HepG2 (cell line): ENCODE results near the gene ABCB4. TPM values are rescaled to one million over a fixed set of nuclear protein-coding genes. Genes with fewer than 3 reads are reported as not detected.

Experiments
- BRF2 ChIP-seq: sonication (generic); formaldehyde crosslinking; IDR thresholded peaks from 2 replicates; pipeline ENCODE4 v1.8.1; 2022; ENCODE audit warnings: mild to moderate bottlenecking, missing genetic modification reagents
- CC2D1A ChIP-seq: sonication (generic); formaldehyde crosslinking; IDR thresholded peaks from 2 replicates; pipeline ENCODE4 v1.8.1; 2023; ENCODE audit warnings: mild to moderate bottlenecking, missing genetic modification reagents
- DMAP1 ChIP-seq: IDR thresholded peaks from 2 replicates; pipeline ENCODE4 v1.6.1; 2016
- ESRRA ChIP-seq: sonication (generic); formaldehyde crosslinking; IDR thresholded peaks from 2 replicates; pipeline ENCODE4 v1.5.1; 2020; ENCODE audit warnings: mild to moderate bottlenecking, low read depth, missing genetic modification reagents
- FOXA3 ChIP-seq: IDR thresholded peaks from 2 replicates; pipeline ENCODE4 v1.6.1; 2016; ENCODE audit warnings: missing genetic modification reagents, missing compliant biosample characterization
- MEF2D ChIP-seq: sonication (generic); formaldehyde crosslinking; IDR thresholded peaks from 2 replicates; pipeline ENCODE4 v1.5.1; 2020; ENCODE audit warnings: mild to moderate bottlenecking, missing genetic modification reagents
- MXI1 ChIP-seq: IDR thresholded peaks from 3 replicates; pipeline ENCODE4 v1.6.1; 2012; ENCODE audit warnings: low read depth, low read length, inconsistent platforms, borderline replicate concordance
- MYNN ChIP-seq: sonication (generic); formaldehyde crosslinking; IDR thresholded peaks from 2 replicates; pipeline ENCODE4 v1.4.0; 2020; ENCODE audit warnings: mild to moderate bottlenecking, low read depth, missing genetic modification reagents
- NPAS2 ChIP-seq: sonication (generic); formaldehyde crosslinking; IDR thresholded peaks from 2 replicates; pipeline ENCODE4 v1.8.0; 2022; ENCODE audit warnings: mild to moderate bottlenecking, missing genetic modification reagents, borderline replicate concordance
- RCOR2 ChIP-seq: IDR thresholded peaks from 2 replicates; pipeline ENCODE4 v1.6.1; 2016; ENCODE audit warnings: missing biosample characterization, missing genetic modification reagents
- SMAD9 ChIP-seq: sonication (generic); formaldehyde crosslinking; IDR thresholded peaks from 2 replicates; pipeline ENCODE4 v1.5.1; 2020; ENCODE audit warnings: mild to moderate bottlenecking, missing genetic modification reagents
- SNRNP70 ChIP-seq: fragments of 200-400 bp; formaldehyde crosslinking; IDR thresholded peaks from 2 replicates; pipeline ENCODE4 v1.6.1; 2017; ENCODE audit warnings: mild to moderate bottlenecking, low read depth, low read length, moderate library complexity
- SRSF9 ChIP-seq: fragments of 200-400 bp; formaldehyde crosslinking; IDR thresholded peaks from 2 replicates; pipeline ENCODE4 v1.6.1; 2018; ENCODE audit warnings: borderline replicate concordance, mild to moderate bottlenecking, low read depth, low read length; ENCODE audit not compliant: insufficient read depth, poor library complexity, severe bottlenecking
- SRY ChIP-seq: sonication (generic); formaldehyde crosslinking; IDR thresholded peaks from 2 replicates; pipeline ENCODE4 v1.8.0; 2022; ENCODE audit warnings: mild to moderate bottlenecking, missing genetic modification reagents
- ZNF234 ChIP-seq: sonication (generic); formaldehyde crosslinking; conservative IDR thresholded peaks from 2 replicates; pipeline ENCODE4 v1.5.1; 2020; ENCODE audit warnings: mild to moderate bottlenecking, missing genetic modification reagents
- ZNF407 ChIP-seq: sonication (generic); formaldehyde crosslinking; IDR thresholded peaks from one replicate; pipeline ENCODE4 v1.5.1; 2020; ENCODE audit warnings: mild to moderate bottlenecking, missing genetic modification reagents; ENCODE audit errors: not compliant biosample characterization
- ZNF562 ChIP-seq: sonication (generic); formaldehyde crosslinking; IDR thresholded peaks from 2 replicates; pipeline ENCODE4 v1.8.0; 2022; ENCODE audit warnings: missing genetic modification reagents, borderline replicate concordance
- ZNF704 ChIP-seq: sonication (generic); formaldehyde crosslinking; IDR thresholded peaks from 2 replicates; pipeline ENCODE4 v1.8.1; 2023; ENCODE audit warnings: mild to moderate bottlenecking, inconsistent platforms, moderate library complexity, missing genetic modification reagents, borderline replicate concordance
- ZNF761 ChIP-seq: sonication (generic); formaldehyde crosslinking; conservative IDR thresholded peaks from 2 replicates; pipeline ENCODE4 v1.4.0; 2020; ENCODE audit warnings: mild to moderate bottlenecking, missing genetic modification reagents
- ZNF782 ChIP-seq: sonication (generic); formaldehyde crosslinking; IDR thresholded peaks from 2 replicates; pipeline ENCODE4 v1.4.0; 2020; ENCODE audit warnings: missing genetic modification reagents, mild to moderate bottlenecking, borderline replicate concordance
- polyA plus RNA-seq, 8 experiments: library from polyadenylated mRNA; depleted of rRNA in 3 of 8; stranded (reverse) in 7 of 8; unstranded in 1 of 8; fragments of >200 nt; fragmentation: Illumina TruSeq in 4 of 8; extraction: Trizol in 4 of 8; gene quantifications; 2 replicates each; pipeline versions ENCODE4 v1.2.1 to v1.2.3, GENCODE V29; 2011 to 2016; ENCODE audit warnings: low read depth in 4 of 8, missing spikeins in 1 of 8, mixed read lengths in 1 of 8; ENCODE audit not compliant: insufficient read depth in 1 of 8
- total RNA-seq, 5 experiments: library from RNA; depleted of rRNA; stranded (reverse); fragments of >200 nt; fragmentation: Illumina TruSeq; extraction: Trizol; gene quantifications; 2 replicates each; pipeline ENCODE4 v1.2.3, GENCODE V29; 2016; ENCODE audit warnings: low read depth in 1 of 5

Gene ABCB4
- total and polyA plus RNA-seq, 2 of the 13 experiments (the other 11 are each of a cell fraction or from before 2014, with no cell fraction given), result 18.0 to 32.4 TPM

- TF ChIP-seq BRF2 (CRISPR knock-in tag) (no peak), ZNF704 (CRISPR knock-in tag) (no peak), SMAD9 (CRISPR knock-in tag) (no peak), NPAS2 (no peak), ZNF234 (CRISPR knock-in tag) (no peak), ZNF782 (CRISPR knock-in tag) (no peak), SNRNP70 (no peak), DMAP1 (CRISPR knock-in tag) (no peak), ZNF407 (CRISPR knock-in tag) (no peak), FOXA3 (CRISPR knock-in tag) (no peak), MEF2D (CRISPR knock-in tag) (no peak), ZNF562 (CRISPR knock-in tag) (no peak), SRSF9 (no peak), ZNF761 (no peak), RCOR2 (CRISPR knock-in tag) (no peak), SRY (CRISPR knock-in tag) (no peak), CC2D1A (CRISPR knock-in tag) (no peak), MXI1 (no peak), MYNN (CRISPR knock-in tag) (no peak), ESRRA (CRISPR knock-in tag) (no peak)
Observed at GRCh38 chr7:87416682-87417587, 58.5 kb downstream of the ABCB4 start (continued).
